ENCODE data around the gene GJC2.

GJC2 gene

GRCh38 chr1:228194921-228195812 is 45.4 kb downstream of the GJC2 start:
- Histone ChIP-seq H3K4me1 (ENCODE audit: control insufficient read depth, insufficient read depth, low read length) (no peaks in the 10 kb centered on the region), H3K9me3 (ENCODE audit: control insufficient read depth, low read length) (peaks cover 9% of the 10 kb centered on the region), H3K36me3 (ENCODE audit: control insufficient read depth, insufficient read depth, low read length) (no peaks in the 10 kb centered on the region), H3K4me3 (ENCODE audit: insufficient read depth, low read depth, low read length) (no peak overlapping the region), H3K27ac (ENCODE audit: insufficient read depth, low read depth, low read length, poor library complexity, severe bottlenecking) (no peak overlapping the region), H3K27me3 (ENCODE audit: control insufficient read depth, insufficient read depth, low read length, poor library complexity, severe bottlenecking) (no peaks in the 10 kb centered on the region)
- 90 to 93% methylated on average over 8 of the region's 8 CpGs for WGBS, 2 experiments

- no peak overlapping the region for H3K27ac ChIP-seq (ENCODE audit: insufficient read depth, low read depth, low read length, poor library complexity, severe bottlenecking)
- H3K4me1 ChIP-seq (ENCODE audit: control insufficient read depth, insufficient read depth, low read length), result no peaks in the 10 kb centered on the region
- no peaks in the 10 kb centered on the region for H3K27me3 ChIP-seq (ENCODE audit: control insufficient read depth, insufficient read depth, low read length, poor library complexity, severe bottlenecking)
- no peak overlapping the region for H3K4me3 ChIP-seq (ENCODE audit: insufficient read depth, low read depth, low read length)
- no peaks in the 10 kb centered on the region for H3K36me3 ChIP-seq (ENCODE audit: control insufficient read depth, insufficient read depth, low read length)
- H3K9me3 ChIP-seq (ENCODE audit: control insufficient read depth, low read length), result peaks cover 9% of the 10 kb centered on the region
- WGBS, 2 experiments, result 93 to 96% methylated on average over 4 of the region's 4 CpGs
Measured at GRCh38 chr1:228197555-228198147, 47.9 kb downstream of the GJC2 start.

GRCh38 chr1:228198977-228199590 is 49.4 kb downstream of the GJC2 start:
- Histone ChIP-seq H3K4me1 (ENCODE audit: control insufficient read depth, insufficient read depth, low read length) (no peaks in the 10 kb centered on the region), H3K9me3 (ENCODE audit: control insufficient read depth, low read length) (peaks cover 9% of the 10 kb centered on the region), H3K36me3 (ENCODE audit: control insufficient read depth, insufficient read depth, low read length) (no peaks in the 10 kb centered on the region), H3K4me3 (ENCODE audit: insufficient read depth, low read depth, low read length) (no peak overlapping the region), H3K27me3 (ENCODE audit: control insufficient read depth, insufficient read depth, low read length, poor library complexity, severe bottlenecking) (no peaks in the 10 kb centered on the region), H3K27ac (ENCODE audit: insufficient read depth, low read depth, low read length, poor library complexity, severe bottlenecking) (no peak overlapping the region)
- 64 to 74% methylated on average over 2 of the region's 2 CpGs for WGBS, 2 experiments

GRCh38 chr1:228204958-228205357 is 55.2 kb downstream of the GJC2 start:
- Histone ChIP-seq H3K4me1 (ENCODE audit: control insufficient read depth, insufficient read depth, low read length) (peaks cover 26% of the 10 kb centered on the region), H3K27ac (ENCODE audit: insufficient read depth, low read depth, low read length, poor library complexity, severe bottlenecking) (no peak overlapping the region), H3K4me3 (ENCODE audit: insufficient read depth, low read depth, low read length) (no peak overlapping the region), H3K9me3 (ENCODE audit: control insufficient read depth, low read length) (peaks cover under 1% of the 10 kb centered on the region), H3K36me3 (ENCODE audit: control insufficient read depth, insufficient read depth, low read length) (no peaks in the 10 kb centered on the region), H3K27me3 (ENCODE audit: control insufficient read depth, insufficient read depth, low read length, poor library complexity, severe bottlenecking) (no peaks in the 10 kb centered on the region)
- 87 to 90% methylated on average over 8 of the region's 8 CpGs for WGBS, 2 experiments

GRCh38 chr1:228205526-228206436 is 56.1 kb downstream of the GJC2 start:
- no peaks in the 10 kb centered on the region for H3K27me3 ChIP-seq (ENCODE audit: control insufficient read depth, insufficient read depth, low read length, poor library complexity, severe bottlenecking)
- H3K36me3 ChIP-seq (ENCODE audit: control insufficient read depth, insufficient read depth, low read length), result no peaks in the 10 kb centered on the region
- H3K4me1 ChIP-seq (ENCODE audit: control insufficient read depth, insufficient read depth, low read length), result peaks cover 28% of the 10 kb centered on the region
- H3K4me3 ChIP-seq (ENCODE audit: insufficient read depth, low read depth, low read length), result no peak overlapping the region
- no peaks in the 10 kb centered on the region for H3K9me3 ChIP-seq (ENCODE audit: control insufficient read depth, low read length)
- no peak overlapping the region for H3K27ac ChIP-seq (ENCODE audit: insufficient read depth, low read depth, low read length, poor library complexity, severe bottlenecking)
- 66 to 68% methylated on average over 15 of the region's 15 CpGs for WGBS, 2 experiments

GRCh38 chr1:228206582-228207351 is 57.0 kb downstream of the GJC2 start:
- WGBS, 2 experiments, result 90 to 91% methylated on average over 16 of the region's 16 CpGs

GRCh38 chr1:228207381-228207810 is 57.7 kb downstream of the GJC2 start:
- H3K4me3 ChIP-seq (ENCODE audit: insufficient read depth, low read depth, low read length), result no peak overlapping the region
- no peaks in the 10 kb centered on the region for H3K9me3 ChIP-seq (ENCODE audit: control insufficient read depth, low read length)
- no peak overlapping the region for H3K27ac ChIP-seq (ENCODE audit: insufficient read depth, low read depth, low read length, poor library complexity, severe bottlenecking)
- 93 to 95% methylated on average over 8 of the region's 8 CpGs for WGBS, 2 experiments
- no peaks in the 10 kb centered on the region for H3K36me3 ChIP-seq (ENCODE audit: control insufficient read depth, insufficient read depth, low read length)
- H3K4me1 ChIP-seq (ENCODE audit: control insufficient read depth, insufficient read depth, low read length), result peaks cover 28% of the 10 kb centered on the region
- no peaks in the 10 kb centered on the region for H3K27me3 ChIP-seq (ENCODE audit: control insufficient read depth, insufficient read depth, low read length, poor library complexity, severe bottlenecking)

More at GRCh38 chr1:228206582-228207351, 57.0 kb downstream of the GJC2 start:
- no peaks in the 10 kb centered on the region for H3K27me3 ChIP-seq (ENCODE audit: control insufficient read depth, insufficient read depth, low read length, poor library complexity, severe bottlenecking)
- H3K4me1 ChIP-seq (ENCODE audit: control insufficient read depth, insufficient read depth, low read length), result peaks cover 28% of the 10 kb centered on the region
- H3K9me3 ChIP-seq (ENCODE audit: control insufficient read depth, low read length), result no peaks in the 10 kb centered on the region
- H3K27ac ChIP-seq (ENCODE audit: insufficient read depth, low read depth, low read length, poor library complexity, severe bottlenecking), result no peak overlapping the region
- H3K4me3 ChIP-seq (ENCODE audit: insufficient read depth, low read depth, low read length), result no peak overlapping the region
- H3K36me3 ChIP-seq (ENCODE audit: control insufficient read depth, insufficient read depth, low read length), result no peaks in the 10 kb centered on the region

GRCh38 chr1:228207851-228208821 is 58.4 kb downstream of the GJC2 start, which contains the start of gene OBSCN:
Gene OBSCN (plus strand): TSS chr1:228208044. CDS start chr1:228211784, 3,740 bp downstream.
- Histone ChIP-seq H3K27me3 (ENCODE audit: control insufficient read depth, insufficient read depth, low read length, poor library complexity, severe bottlenecking) (no peaks in the 10 kb centered on the region), H3K4me1 (ENCODE audit: control insufficient read depth, insufficient read depth, low read length) (peaks cover 28% of the 10 kb centered on the region), H3K36me3 (ENCODE audit: control insufficient read depth, insufficient read depth, low read length) (no peaks in the 10 kb centered on the region), H3K4me3 (ENCODE audit: insufficient read depth, low read depth, low read length) (no peak within 1 kb of the TSS), H3K27ac (ENCODE audit: insufficient read depth, low read depth, low read length, poor library complexity, severe bottlenecking) (no peak within 1 kb of the TSS), H3K9me3 (ENCODE audit: control insufficient read depth, low read length) (no peaks in the 10 kb centered on the region)
- 64 to 68% methylated on average over 30 of the region's 30 CpGs for WGBS, 2 experiments
